Gastrocnemius medialis (tissue), 4 donors: ENCODE measurements around the gene PNPLA3. TPM values are rescaled to one million over a fixed set of nuclear protein-coding genes. Genes with fewer than 3 reads are reported as not detected.

Experiments used
- ATAC-seq, 2 donors: fragments of 150-250 bp; one replicate each; pipeline ENCODE4 v1.9.1; 2016
- DNase-seq, 2 donors: peaks; one replicate each; pipeline ENCODE4 v3.0.0-alpha.2; 2019
- H3K27ac ChIP-seq, 4 donors: fragments of 200-600 bp; sonication (generic); 1 replicate in 1 of 4; 2 replicates in 3 of 4; pipeline ENCODE4 v1.5.1; 2016 to 2018; ENCODE audit warnings: mild to moderate bottlenecking in 2 of 4, moderate library complexity in 1 of 4
- H3K27me3 ChIP-seq, 3 donors: fragments of 200-600 bp; sonication (generic) in 2 of 3; 1 replicate in 1 of 3; 2 replicates in 2 of 3; pipeline versions ENCODE4 v1.5.1 to v1.6.0; 2016 to 2019; ENCODE audit warnings: mild to moderate bottlenecking in 1 of 3, moderate library complexity in 1 of 3
- H3K36me3 ChIP-seq, 2 donors: fragments of 200-600 bp; sonication (generic) in 1 of 2; one replicate each; pipeline ENCODE4 v1.5.1; 2017 to 2018
- H3K4me1 ChIP-seq, 2 donors: fragments of 200-600 bp; sonication (generic) in 1 of 2; one replicate each; pipeline ENCODE4 v1.5.1; 2016 to 2017; ENCODE audit warnings: mild to moderate bottlenecking in 2 of 2
- H3K4me3 ChIP-seq, 4 donors: fragments of 200-600 bp; sonication (generic) in 3 of 4; 1 replicate in 1 of 4; 2 replicates in 3 of 4; pipeline ENCODE4 v1.5.1; 2016 to 2019; ENCODE audit warnings: mild to moderate bottlenecking in 2 of 4
- H3K9me3 ChIP-seq, 3 donors: fragments of 200-600 bp; sonication (generic) in 2 of 3; 1 replicate in 1 of 3; 2 replicates in 2 of 3; pipeline ENCODE4 v1.5.1; 2016 to 2019
- POLR2A ChIP-seq, 2 donors: fragments of 450-650 bp; IDR thresholded peaks; one replicate each; pipeline ENCODE4 v1.6.1; 2017; ENCODE audit warnings: antibody characterized with exemption in 2 of 2, mild to moderate bottlenecking in 2 of 2, moderate library complexity in 2 of 2
- in situ Hi-C, 4 donors: fragments of 200-750 bp; cut with MboI; loops; one replicate each; pipeline versions ENCODE4 v1.15.0 to v1.8.0; 2017; ENCODE audit warnings: low sequenced_read_pairs in 4 of 4
- intact Hi-C: fragments of 100-400 bp; cut with DNase I; formaldehyde crosslinking; loops from one replicate; pipeline ENCODE4 v1.15.1; 2023; ENCODE audit warnings: low total_unique reads
- total RNA-seq, 4 donors: library from RNA; depleted of rRNA; stranded (reverse); fragments of >200 nt; gene quantifications; one replicate each; pipeline versions ENCODE4 v1.1.0 to v1.2.3, GENCODE V29; 2016
- TF ChIP-seq, protein P1 (sequence below), 5 experiments: fragments of 450-650 bp in 3 of 5; fragments of 200-600 bp in 2 of 5; sonication (generic) in 2 of 5; IDR thresholded peaks in 4 of 5; conservative IDR thresholded peaks in 1 of 5; 1 replicate in 4 of 5; 2 replicates in 1 of 5; pipeline ENCODE4 v1.5.1; 2016 to 2019; ENCODE audit warnings: antibody characterized with exemption in 5 of 5, mild to moderate bottlenecking in 3 of 5, moderate library complexity in 3 of 5

The PNPLA3 gene
- total RNA-seq, 4 donors from 2014 or later = 0.58 to 2.3 (median 1.4) TPM; not detected in 1

DNA sequence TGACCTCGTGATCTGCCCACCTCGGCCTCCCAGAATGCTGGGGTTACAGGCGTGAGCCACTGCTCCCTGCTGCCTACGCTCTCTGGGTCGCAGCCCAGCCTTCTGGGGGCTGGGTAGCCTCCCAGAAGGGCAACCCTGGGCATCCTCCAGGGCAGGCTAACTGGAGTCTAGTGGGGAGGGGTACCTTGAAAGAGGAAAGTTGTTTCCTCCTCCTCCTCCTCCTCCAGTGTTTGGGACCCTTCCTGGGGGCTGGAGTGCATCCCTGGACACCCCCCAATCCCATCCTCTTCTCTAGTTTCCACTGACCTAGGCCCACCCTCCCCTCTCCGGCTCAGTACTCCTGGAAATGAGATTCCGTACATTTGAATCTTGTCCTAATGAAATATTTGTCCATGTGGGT, 1.3 kb downstream of the PNPLA3 start:
- ATAC-seq = no peak
- H3K4me1 ChIP-seq = peaks cover 7 to 24% of the 10 kb centered on the region in 2 donors
- H3K4me3 ChIP-seq = peak overlapping the region in 1 of 4 donors; percentile 59
- intact Hi-C loops = loop anchor here (2.0 to 5.0 kb wide), 2 partner anchors 30 to 98 kb away; partner anchors contain the start of gene SAMM50
- no peaks in the 10 kb centered on the region for H3K36me3 ChIP-seq
- in situ Hi-C loops = no loop called here
- no peak for DNase-seq
- H3K9me3 ChIP-seq = no peaks in the 10 kb centered on the region
- peak overlapping the region in 3 of 4 donors; percentile 47 to 76 (median 59) for H3K27ac ChIP-seq
- no peak for TF ChIP-seq POLR2A (IDR thresholded peaks at IDR 0.05)
- TF ChIP-seq, protein P1, sequence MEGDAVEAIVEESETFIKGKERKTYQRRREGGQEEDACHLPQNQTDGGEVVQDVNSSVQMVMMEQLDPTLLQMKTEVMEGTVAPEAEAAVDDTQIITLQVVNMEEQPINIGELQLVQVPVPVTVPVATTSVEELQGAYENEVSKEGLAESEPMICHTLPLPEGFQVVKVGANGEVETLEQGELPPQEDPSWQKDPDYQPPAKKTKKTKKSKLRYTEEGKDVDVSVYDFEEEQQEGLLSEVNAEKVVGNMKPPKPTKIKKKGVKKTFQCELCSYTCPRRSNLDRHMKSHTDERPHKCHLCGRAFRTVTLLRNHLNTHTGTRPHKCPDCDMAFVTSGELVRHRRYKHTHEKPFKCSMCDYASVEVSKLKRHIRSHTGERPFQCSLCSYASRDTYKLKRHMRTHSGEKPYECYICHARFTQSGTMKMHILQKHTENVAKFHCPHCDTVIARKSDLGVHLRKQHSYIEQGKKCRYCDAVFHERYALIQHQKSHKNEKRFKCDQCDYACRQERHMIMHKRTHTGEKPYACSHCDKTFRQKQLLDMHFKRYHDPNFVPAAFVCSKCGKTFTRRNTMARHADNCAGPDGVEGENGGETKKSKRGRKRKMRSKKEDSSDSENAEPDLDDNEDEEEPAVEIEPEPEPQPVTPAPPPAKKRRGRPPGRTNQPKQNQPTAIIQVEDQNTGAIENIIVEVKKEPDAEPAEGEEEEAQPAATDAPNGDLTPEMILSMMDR (IDR thresholded peaks at IDR 0.05 in 4 of 5, conservative IDR thresholded peaks at IDR 0.05 in 1 of 5) = no peak
- peaks cover 0 to 9% (median 0%) of the 10 kb centered on the region in 3 donors for H3K27me3 ChIP-seq

DNA sequence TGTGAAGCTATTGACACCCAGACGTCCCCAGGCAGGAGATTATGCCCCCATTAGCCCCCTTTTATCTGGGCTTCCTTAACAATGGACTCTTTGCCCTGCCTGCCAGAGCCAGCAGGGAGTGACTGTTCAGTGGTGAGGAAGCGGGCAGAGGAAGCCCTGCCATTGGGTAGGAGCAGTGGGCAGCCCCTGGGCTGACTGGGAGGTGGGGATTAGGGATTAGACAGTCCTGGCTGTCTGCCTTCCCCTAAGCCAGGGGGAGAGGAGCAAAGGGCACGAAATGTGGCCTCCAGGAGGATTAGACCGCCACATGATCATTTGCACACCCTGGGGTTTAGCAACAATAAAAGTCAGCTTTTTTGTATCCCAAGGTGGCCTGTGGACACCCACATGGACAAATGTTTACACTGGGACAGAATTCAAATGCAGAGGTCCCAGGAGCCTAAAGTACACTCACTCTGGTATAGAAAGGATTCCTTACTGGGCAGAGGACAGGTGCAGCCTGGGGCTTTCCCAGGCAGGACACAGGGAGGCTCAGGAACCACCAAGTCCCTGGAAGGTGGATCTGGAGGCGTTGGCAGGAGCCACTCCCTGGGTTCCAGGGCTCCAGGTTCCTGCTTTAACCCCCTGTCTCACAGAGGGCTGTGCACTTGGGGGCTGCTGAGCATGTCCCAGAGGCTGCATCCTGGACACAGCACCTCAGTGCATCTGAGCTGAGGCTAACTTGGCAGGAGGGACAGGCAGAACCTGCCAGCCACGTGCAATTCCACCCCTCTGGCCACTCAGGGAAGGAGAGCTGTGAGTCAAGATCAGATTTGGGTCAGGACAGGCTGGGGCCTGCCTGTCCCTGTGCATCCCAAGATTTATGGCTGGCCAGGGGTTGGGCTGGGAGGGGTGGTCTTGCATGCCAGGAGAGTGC, 2.1 kb downstream of the PNPLA3 start:
- TF ChIP-seq, protein P1 (IDR thresholded peaks at IDR 0.05 in 4 of 5, conservative IDR thresholded peaks at IDR 0.05 in 1 of 5) = no peak
- peak; percentile 42 to 44 for TF ChIP-seq POLR2A (IDR thresholded peaks at IDR 0.05)
- ATAC-seq (peak; percentile 59 to 72), DNase-seq (peak; percentile 56 to 68)
- Histone ChIP-seq H3K27ac (peak overlapping the region; percentile 47 to 76 (median 55)), H3K27me3 (peaks cover 0 to 7% (median 0%) of the 10 kb centered on the region in 3 donors), H3K9me3 (no peaks in the 10 kb centered on the region), H3K36me3 (no peaks in the 10 kb centered on the region), H3K4me3 (no peak overlapping the region), H3K4me1 (peaks cover 7 to 24% of the 10 kb centered on the region in 2 donors)
- in situ Hi-C loops (no loop called here), intact Hi-C loops (loop anchor here (2.0 kb wide), 1 partner anchor 29 kb away; the partner anchor contains the start of gene SAMM50)

DNA sequence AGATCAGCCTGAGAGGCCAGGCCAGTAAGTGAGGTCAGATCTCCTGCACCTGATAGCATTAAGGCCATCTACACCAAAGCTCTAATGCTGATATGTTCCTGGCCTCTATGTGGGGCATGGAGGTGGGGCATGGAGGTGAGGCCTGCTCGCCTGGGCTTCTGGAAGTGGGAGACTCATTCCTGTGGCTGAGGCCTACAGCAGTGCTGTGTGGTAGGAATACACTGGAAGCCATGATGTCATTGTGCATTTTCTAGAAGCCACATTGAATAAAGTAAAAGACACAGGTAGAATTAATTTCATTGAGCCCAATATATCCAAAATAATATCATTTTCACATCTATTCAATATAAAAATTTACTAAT, 2.7 kb downstream of the PNPLA3 start:
- ATAC-seq (peak in 1 of 2 donors; percentile 15), DNase-seq (no peak)
- no peaks in the 10 kb centered on the region for H3K36me3 ChIP-seq
- intact Hi-C loops (no loop called here), in situ Hi-C loops (no loop called here)
- peaks cover 0 to 5% (median 0%) of the 10 kb centered on the region in 3 donors for H3K27me3 ChIP-seq
- H3K27ac ChIP-seq = peak overlapping the region in 3 of 4 donors; percentile 47 to 76 (median 59)
- no peaks in the 10 kb centered on the region for H3K9me3 ChIP-seq
- TF ChIP-seq, protein P1 (IDR thresholded peaks at IDR 0.05 in 4 of 5, conservative IDR thresholded peaks at IDR 0.05 in 1 of 5) = no peak
- no peak for TF ChIP-seq POLR2A (IDR thresholded peaks at IDR 0.05)
- peaks cover 7 to 24% of the 10 kb centered on the region in 2 donors for H3K4me1 ChIP-seq
- no peak overlapping the region for H3K4me3 ChIP-seq

DNA sequence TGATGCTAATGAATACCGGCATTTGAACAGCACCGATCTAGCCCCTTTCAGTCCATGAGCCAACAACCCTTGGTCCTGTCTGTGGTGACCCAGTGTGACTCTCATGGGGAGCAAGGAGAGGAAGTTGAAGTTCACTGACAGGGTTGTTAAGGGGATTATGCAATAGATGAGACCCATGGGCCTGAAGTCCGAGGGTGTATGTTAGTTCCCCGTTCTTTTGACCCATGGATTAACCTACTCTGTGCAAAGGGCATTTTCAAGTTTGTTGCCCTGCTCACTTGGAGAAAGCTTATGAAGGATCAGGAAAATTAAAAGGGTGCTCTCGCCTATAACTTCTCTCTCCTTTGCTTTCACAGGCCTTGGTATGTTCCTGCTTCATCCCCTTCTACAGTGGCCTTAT, 4.9 kb downstream of the PNPLA3 start:
- Histone ChIP-seq H3K4me3 (no peak overlapping the region), H3K27ac (no peak overlapping the region), H3K27me3 (peaks cover 0 to 5% (median 0%) of the 10 kb centered on the region in 3 donors), H3K36me3 (no peaks in the 10 kb centered on the region), H3K9me3 (no peaks in the 10 kb centered on the region), H3K4me1 (peaks cover 7 to 17% of the 10 kb centered on the region in 2 donors)
- ATAC-seq = no peak
- TF ChIP-seq, protein P1 (IDR thresholded peaks at IDR 0.05 in 4 of 5, conservative IDR thresholded peaks at IDR 0.05 in 1 of 5) = no peak
- no peak for TF ChIP-seq POLR2A (IDR thresholded peaks at IDR 0.05)
- intact Hi-C loops (no loop called here), in situ Hi-C loops (no loop called here)
- DNase-seq = no peak
